ENCODE results near the gene LYSMD4.

LYSMD4 gene

DNA sequence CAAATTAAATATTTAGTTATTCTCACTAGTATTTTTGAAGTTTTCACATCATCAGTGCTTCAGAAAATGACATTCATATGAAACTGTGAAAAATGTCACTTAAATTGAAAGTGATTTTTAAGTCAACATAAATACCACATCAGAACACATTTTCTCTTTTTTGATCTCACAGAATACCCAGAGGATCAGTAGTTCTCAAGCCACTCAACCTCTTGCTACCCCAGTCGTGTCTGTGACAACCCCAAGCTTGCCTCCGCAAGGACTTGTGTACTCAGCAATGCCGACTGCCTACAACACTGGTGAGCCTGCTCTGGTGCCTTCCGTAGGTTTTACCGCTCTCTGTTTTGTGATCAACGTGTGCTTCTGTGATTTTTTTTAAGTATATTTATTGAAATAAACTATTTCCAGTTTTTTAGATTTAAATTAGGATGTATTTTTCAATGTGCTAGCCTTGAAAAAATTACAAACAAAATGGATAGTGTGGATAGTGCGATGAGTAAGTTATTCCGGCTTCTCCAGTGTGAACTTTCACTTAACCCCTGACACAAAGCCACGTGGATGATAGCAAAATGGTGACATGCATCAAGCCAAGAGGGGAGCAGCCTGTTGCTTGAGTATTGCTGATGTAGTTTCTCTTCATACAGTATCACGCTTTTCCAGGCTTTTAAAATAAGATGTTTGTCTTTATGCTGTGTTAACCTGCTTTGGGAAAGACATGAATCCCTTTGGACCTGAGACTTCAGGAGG, 26.5 kb downstream of the LYSMD4 start:
- DNase-seq (ENCODE audit: low spot score), result no peak

DNA sequence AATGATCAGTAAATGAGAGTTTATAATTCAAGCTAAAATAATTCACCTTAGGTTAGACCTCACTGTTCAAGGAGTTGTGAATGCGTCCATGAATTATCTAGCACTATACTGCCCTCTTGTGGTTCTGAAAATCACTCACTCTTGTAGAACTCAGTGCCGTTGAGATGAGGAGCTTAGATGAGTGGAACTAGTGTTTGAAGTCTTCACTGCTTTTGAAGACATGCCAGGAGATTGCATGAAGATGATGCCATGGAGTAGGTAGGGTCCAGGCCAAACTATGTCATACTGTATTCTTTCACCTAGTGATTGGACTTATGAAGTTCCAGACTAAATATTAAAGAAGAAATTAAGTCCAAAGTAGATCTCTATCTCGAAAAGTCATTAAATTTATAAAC, 28.8 kb downstream of the LYSMD4 start:
- DNase-seq (ENCODE audit: low spot score), result peak; percentile 38

DNA sequence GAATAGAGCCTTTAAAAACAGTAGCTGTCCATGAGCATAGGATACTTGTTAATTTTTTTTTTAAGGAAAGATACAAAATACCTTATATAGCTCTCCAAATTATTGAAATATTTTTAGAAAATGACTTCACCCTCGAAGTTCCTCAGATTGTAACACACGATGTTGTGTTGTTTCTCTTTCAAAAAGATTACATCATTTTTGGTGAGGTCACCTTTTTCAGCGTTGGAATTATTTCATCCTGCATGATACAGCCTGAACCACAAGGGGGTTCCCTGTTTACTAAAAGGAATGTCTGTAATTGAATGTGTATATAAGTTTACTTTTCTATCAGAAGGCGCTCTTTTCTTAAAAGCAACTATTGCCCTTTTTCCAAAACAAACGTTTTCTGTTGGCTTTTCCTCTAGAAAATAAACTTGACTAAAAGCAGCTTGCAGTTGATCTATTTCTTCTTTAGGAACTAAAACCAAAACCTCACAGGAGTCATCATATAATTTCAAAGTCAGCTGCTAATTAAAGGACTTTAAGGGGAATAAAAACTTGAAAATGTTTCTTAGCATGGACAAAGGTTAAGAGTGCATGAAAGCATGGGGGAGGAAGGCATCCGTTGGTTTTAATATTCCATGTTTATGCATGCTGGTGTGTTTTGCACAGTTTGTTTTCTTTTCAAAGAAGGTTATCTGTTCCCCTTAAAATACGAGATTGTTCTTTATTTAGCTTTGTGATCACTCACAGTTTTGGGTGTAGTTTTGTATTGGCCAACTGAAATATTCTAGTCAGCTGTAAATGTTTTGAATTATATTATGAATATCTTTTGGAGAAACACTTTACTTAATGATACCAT, 29.4 kb downstream of the LYSMD4 start:
- DNase-seq (ENCODE audit: low spot score), result peak; percentile 63

DNA sequence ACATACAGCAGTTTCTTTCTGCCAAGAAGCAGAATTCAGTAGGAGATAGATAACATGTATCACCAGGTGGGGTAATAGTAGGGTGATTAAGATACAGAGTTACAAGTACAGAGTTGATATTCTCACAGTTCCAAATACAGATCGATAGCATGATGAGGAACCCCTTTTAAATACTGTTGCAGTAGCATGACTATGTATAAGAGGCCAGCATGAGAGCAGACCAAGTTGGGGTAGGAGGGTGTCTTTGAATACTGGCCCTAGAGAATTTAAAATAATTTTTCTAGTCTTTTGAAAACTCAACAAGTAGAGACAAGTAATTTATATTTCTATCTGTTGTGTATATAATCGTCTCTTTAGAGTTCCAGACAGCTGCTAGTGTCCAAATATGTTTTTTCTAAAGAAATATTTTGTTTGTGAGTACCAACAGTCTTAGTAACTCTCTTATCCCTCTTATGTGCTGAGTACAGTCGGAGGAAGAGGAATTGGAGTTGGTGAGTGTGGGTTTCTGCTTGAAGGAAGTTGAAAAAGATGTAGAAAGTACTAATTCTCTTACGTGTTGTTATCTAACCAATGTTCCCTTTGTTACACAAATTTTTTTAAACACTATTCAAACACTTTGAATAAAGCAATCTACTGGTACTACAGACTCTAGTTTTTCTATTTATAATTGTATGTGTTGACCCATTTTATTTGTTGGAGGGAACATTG, 30.2 kb downstream of the LYSMD4 start:
- DNase-seq (ENCODE audit: low spot score), result no peak

DNA sequence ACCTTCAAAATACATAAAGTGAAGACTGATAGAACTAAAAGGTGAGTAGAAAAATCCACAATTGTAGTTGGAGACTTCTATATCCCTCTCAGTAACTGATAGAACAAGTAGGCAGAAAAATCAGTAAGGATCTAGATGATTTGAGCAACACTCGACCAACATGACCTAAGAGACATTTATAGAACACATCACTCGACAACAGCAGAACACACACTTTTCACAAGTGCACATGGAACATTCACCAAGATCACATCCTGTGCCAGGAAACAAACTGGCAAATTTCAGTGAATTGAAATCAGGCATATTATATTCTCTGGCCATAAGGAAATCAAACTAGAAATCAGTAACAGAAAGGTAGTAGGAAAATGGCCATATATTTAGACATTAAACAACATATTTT, 37.1 kb downstream of the LYSMD4 start:
- no peak for DNase-seq (ENCODE audit: low spot score)

DNA sequence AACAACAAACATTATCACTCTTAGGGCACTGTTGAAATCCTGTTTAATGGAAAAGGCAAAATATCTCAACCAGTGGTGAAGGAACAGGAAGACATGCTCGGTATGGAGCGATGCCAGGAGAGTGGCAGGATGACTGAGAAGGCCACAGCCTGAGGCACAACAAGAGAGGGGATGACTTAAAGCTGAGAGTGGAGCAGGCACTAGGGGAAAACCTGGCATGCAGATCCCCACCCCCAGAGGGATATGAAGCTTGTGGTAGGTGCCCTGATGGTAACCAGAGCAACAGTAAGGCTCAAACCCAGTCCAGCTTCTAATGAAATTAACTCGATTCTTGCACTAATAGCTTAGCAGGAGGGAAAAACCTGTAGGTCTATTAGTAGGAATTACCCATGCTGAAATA, 40.4 kb downstream of the LYSMD4 start:
- DNase-seq (ENCODE audit: low spot score), result no peak

DNA sequence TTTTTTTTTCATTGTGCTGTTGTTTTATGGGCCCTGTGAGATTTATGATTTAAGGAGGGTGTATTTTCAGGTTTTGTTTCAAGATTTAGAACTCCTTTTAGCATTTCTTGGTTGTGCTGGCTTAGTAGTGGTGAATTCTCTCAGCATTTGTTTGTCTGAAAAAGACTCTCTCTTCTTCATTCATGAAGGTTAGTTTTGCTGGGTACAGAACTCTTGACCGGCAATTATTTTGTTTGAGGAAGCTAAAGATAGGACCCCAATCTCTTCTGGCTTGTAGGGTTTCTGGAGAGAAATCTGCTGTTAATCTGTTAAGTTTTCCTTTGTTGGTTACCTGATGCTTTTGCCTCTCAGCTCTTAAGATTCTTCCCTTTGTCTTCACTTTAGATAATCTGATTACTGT, 46.9 kb downstream of the LYSMD4 start:
- no peak for DNase-seq (ENCODE audit: low spot score)

DNA sequence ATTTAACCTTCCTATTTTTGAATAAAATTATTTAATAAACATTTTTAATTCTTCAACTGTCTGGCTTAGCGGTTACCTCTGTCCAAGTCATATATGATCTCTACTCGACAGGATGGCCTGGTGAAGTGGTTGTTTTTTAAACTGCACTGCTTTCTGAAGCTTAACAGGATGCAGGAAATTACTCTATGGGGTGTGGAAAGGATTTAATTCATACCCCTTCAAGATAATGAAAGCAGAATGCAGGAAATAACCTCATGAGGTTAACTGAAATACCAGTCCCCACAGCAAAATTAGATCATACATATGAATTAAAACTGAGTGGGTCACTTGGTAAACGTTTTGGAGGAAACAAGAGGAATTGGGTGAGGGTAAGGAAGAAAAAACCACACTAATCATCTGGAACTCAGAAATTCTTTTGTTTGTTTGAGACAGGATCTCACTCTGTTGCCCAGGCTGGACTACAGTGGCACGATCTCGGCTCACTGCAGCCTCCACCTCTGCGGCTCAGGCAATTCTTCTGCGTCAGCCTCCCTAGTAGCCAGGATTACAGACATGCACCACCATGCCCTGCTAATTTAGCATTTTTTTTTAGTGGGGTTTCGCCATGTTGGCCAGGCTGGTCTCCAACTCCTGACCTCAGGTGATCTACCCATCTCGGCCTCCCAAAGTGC, 50.1 kb downstream of the LYSMD4 start:
- no peak for DNase-seq (ENCODE audit: low spot score)

DNA sequence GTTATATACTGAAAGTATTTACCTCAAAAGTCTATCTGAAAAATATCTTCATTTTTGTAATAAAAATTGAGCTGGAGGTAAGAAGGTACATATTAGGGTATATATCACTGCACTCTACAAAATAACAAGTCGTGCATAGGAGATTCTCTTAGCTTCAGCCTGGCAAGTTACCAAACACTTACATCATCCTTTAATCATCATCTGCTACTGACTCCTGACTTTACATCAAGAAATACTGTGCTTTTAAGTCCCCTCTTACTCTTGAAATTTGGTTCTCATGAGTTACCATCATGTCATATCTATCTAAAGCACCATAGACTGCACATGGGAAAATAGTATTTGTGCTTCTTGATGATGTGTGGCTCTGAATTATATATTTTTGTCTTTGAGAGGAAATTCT, 50.8 kb downstream of the LYSMD4 start:
- DNase-seq (ENCODE audit: low spot score), result peak; percentile 32

DNA sequence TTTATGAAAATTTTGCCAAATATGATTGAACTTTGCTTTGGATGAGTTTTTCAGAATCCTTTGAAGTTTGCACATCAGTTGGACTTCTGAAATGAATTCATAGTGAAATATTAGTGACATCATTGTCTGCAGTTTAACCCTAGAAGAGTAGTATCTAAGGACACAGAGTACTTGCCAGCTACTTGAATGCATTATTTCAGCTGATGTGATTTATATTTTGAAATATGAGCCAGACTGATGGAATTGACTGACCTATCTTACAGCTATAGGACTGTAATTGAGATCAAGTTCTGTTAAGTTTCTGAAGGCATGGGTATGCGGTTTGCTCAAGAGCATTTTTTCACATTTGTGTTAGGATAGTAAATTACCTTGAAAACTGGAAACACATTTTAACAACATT, 51.2 kb downstream of the LYSMD4 start:
- DNase-seq (ENCODE audit: low spot score), result no peak

DNA sequence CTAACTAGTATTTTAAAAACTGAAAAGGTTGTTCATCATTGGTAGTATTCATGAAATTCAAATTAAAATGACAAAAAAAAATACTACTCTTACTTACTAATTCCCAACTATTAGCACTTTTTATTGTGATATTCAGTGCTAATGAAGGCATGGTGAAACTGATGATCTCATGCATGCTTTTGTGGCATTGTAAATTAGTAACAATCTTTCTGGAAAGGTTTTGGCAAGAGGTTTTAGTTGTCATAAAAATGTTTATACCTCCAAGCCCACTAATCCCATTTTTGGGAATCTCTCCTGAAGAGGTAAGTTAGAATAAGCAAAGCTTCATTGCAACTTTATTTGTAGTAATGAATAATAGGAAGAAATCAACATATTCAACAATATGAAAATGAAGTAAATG, 53.0 kb downstream of the LYSMD4 start:
- no peak for DNase-seq (ENCODE audit: low spot score)

DNA sequence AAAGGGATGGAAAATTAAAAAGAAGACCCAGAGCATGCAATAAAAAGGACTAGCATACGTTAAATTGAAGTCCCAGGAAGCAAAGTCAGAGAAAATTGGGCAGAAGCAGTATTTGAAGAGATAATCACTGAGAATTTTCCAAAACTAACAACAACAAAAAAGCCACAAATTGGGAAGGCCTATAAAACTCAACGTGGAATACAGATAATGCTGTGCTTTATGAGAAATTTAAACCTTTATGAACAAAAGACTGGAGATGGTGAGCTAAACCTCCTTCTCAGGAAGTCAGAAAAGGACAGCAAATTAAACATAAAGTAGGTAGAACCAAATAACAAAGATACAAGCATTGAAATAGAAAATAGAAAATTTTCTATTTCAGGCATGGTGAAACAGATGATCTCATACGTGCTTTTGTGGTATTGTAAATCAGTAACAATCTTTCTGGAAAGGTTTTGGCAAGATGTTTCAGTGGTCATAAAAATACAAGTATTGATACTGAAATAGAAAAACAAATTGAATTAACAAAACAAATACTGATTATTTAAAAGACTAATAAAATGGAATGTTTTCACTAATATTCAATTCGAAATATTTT, 55.6 kb downstream of the LYSMD4 start:
- DNase-seq (ENCODE audit: low spot score), result no peak
